A673 (cell line): ENCODE data around the gene GRID1. TPM values are rescaled to one million over a fixed set of nuclear protein-coding genes. Genes with fewer than 3 reads are reported as not detected.

Source experiments
- BruUV-seq: library from RNA; stranded (reverse); fragments of 400-500 nt; replicated peaks from 2 replicates; lab custom pipeline; 2021; lab: Mats Ljungman, UMichigan
- CTCF ChIA-PET: fragments of 300-600 bp; sonication (Branson Sonifier 250); formaldehyde crosslinking; loops from one replicate; lab custom pipeline; 2022; ENCODE audit warnings: antibody characterized with exemption; lab: Charles Lee
- POLR2A ChIA-PET: fragments of 300-600 bp; sonication (Branson Sonifier 250); formaldehyde crosslinking; loops from one replicate; lab custom pipeline; 2022; ENCODE audit warnings: antibody characterized with exemption; ENCODE audit not compliant: low non-redundant PET; lab: Charles Lee
- DNase-seq: peaks from one replicate; pipeline ENCODE4 v3.0.0-alpha.2; 2015; ENCODE audit warnings: low spot score
- H3K27ac ChIP-seq: fragments of 200-600 bp; sonication (generic); 2 replicates; pipeline ENCODE4 v1.5.1; 2016; ENCODE audit warnings: mixed run types, low read depth, mild to moderate bottlenecking, mixed read lengths, antibody characterized with exemption, low read length; ENCODE audit not compliant: poor library complexity, severe bottlenecking
- H3K27me3 ChIP-seq: fragments of 200-600 bp; sonication (generic); replicated peaks from 2 replicates; pipeline ENCODE4 v1.6.1; 2017; ENCODE audit warnings: mixed run types, low read depth, mild to moderate bottlenecking, mixed read lengths, antibody characterized with exemption, low read length; ENCODE audit not compliant: insufficient read depth, poor library complexity
- H3K36me3 ChIP-seq: fragments of 200-600 bp; sonication (generic); 2 replicates; pipeline ENCODE4 v1.6.1; 2016; ENCODE audit warnings: mixed run types, mild to moderate bottlenecking, mixed read lengths, antibody characterized with exemption, low read length; ENCODE audit not compliant: insufficient read depth, poor library complexity, severe bottlenecking
- H3K4me1 ChIP-seq: fragments of 200-600 bp; sonication (generic); 2 replicates; pipeline ENCODE4 v1.6.1; 2017; ENCODE audit warnings: mixed run types, mild to moderate bottlenecking, mixed read lengths, antibody characterized with exemption, low read length; ENCODE audit not compliant: insufficient read depth, poor library complexity, severe bottlenecking
- H3K4me3 ChIP-seq: fragments of 200-600 bp; sonication (generic); 2 replicates; pipeline ENCODE4 v1.5.1; 2016; ENCODE audit warnings: low read depth, mixed run types, mild to moderate bottlenecking, mixed read lengths, low read length; ENCODE audit not compliant: poor library complexity, severe bottlenecking
- H3K9me3 ChIP-seq: fragments of 200-600 bp; sonication (generic); 2 replicates; pipeline ENCODE4 v1.6.1; 2016; ENCODE audit warnings: mixed run types, low read depth, mild to moderate bottlenecking, mixed read lengths, antibody characterized with exemption, low read length; ENCODE audit not compliant: poor library complexity, severe bottlenecking
- EZH2 ChIP-seq: fragments of 200-600 bp; sonication (generic); IDR thresholded peaks from 2 replicates; pipeline ENCODE4 v1.6.1; 2017; ENCODE audit warnings: borderline replicate concordance, low read depth, mild to moderate bottlenecking, mixed read lengths, antibody characterized with exemption, low read length; ENCODE audit not compliant: poor library complexity, severe bottlenecking
- intact Hi-C: fragments of 100-400 bp; cut with micrococcal nuclease; formaldehyde crosslinking; loops from one replicate; pipeline ENCODE4 v1.10.0; 2022; ENCODE audit not compliant: unreplicated experiment
- total RNA-seq: library from RNA; stranded (reverse); gene quantifications from 2 replicates; pipeline ENCODE4 v1.2.3, GENCODE V29; 2021
- TF ChIP-seq, protein P1 (sequence below): fragments of 300-800, 200-600 bp; sonication (generic); conservative IDR thresholded peaks from 2 replicates; pipeline ENCODE4 v1.5.1; 2017; ENCODE audit warnings: low read depth, mild to moderate bottlenecking, antibody characterized with exemption, low read length, moderate library complexity, mixed read lengths

GRID1 gene
- total RNA-seq, 1 experiment from 2014 or later: not detected

DNA sequence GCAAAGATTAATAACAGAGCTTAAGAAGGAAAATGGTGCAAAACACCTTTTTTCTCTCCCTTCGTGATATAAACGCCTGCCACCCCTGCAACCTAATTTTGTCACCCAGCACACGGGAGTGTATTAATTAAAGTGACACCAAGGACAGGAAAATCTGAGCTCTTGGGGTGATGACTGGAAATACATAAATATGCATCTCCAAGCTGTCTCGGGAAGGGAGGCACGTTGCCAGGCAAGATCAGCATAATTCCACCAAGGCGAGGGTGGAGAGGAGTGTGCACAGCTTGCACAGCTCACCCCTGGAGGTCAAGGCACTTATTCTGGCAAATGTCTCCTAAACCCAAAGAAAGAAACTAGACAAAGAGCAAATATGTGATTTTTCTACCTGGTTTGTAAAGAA is 700.9 kb downstream of the GRID1 start:
- CTCF ChIA-PET: no interaction called here
- no peaks in the 10 kb centered on the region for H3K4me1 ChIP-seq
- intact Hi-C loops: no loop called here
- H3K9me3 ChIP-seq: no peaks in the 10 kb centered on the region
- H3K27me3 ChIP-seq: no peaks in the 10 kb centered on the region
- H3K27ac ChIP-seq: no peak overlapping the region
- TF ChIP-seq, protein P1, sequence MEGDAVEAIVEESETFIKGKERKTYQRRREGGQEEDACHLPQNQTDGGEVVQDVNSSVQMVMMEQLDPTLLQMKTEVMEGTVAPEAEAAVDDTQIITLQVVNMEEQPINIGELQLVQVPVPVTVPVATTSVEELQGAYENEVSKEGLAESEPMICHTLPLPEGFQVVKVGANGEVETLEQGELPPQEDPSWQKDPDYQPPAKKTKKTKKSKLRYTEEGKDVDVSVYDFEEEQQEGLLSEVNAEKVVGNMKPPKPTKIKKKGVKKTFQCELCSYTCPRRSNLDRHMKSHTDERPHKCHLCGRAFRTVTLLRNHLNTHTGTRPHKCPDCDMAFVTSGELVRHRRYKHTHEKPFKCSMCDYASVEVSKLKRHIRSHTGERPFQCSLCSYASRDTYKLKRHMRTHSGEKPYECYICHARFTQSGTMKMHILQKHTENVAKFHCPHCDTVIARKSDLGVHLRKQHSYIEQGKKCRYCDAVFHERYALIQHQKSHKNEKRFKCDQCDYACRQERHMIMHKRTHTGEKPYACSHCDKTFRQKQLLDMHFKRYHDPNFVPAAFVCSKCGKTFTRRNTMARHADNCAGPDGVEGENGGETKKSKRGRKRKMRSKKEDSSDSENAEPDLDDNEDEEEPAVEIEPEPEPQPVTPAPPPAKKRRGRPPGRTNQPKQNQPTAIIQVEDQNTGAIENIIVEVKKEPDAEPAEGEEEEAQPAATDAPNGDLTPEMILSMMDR: no peak
- TF ChIP-seq EZH2: no peak
- DNase-seq: no peak
- no TSS peak for BruUV-seq
- POLR2A ChIA-PET: no interaction called here
- no peak overlapping the region for H3K4me3 ChIP-seq
- H3K36me3 ChIP-seq: no peaks in the 10 kb centered on the region

DNA sequence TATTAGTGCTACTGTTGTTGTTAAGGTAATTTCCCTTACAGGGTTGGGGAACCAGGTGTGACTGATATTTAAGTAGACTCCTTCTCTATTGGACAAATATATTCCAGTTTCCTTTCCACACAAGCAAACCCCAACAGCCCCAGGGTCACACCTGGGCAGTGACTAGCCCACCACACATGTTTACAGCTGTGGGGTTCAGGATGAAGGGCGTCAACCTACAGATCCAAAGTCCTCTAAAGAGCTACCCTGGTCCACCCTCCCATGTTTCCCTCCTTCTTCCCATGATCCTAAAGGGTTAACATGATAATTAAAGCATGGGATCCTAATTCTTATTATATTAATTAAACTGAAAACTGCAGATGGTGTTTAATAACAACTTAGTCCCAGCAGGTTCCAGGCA is 701.5 kb downstream of the GRID1 start:
- intact Hi-C loops: no loop called here
- no peak for TF ChIP-seq EZH2
- TF ChIP-seq, protein P1: no peak
- POLR2A ChIA-PET: no interaction called here
- CTCF ChIA-PET: no interaction called here
- no peak for DNase-seq
- no TSS peak for BruUV-seq
- Histone ChIP-seq H3K4me1 (no peaks in the 10 kb centered on the region), H3K27me3 (no peaks in the 10 kb centered on the region), H3K36me3 (no peaks in the 10 kb centered on the region), H3K4me3 (no peak overlapping the region), H3K27ac (no peak overlapping the region), H3K9me3 (no peaks in the 10 kb centered on the region)

DNA sequence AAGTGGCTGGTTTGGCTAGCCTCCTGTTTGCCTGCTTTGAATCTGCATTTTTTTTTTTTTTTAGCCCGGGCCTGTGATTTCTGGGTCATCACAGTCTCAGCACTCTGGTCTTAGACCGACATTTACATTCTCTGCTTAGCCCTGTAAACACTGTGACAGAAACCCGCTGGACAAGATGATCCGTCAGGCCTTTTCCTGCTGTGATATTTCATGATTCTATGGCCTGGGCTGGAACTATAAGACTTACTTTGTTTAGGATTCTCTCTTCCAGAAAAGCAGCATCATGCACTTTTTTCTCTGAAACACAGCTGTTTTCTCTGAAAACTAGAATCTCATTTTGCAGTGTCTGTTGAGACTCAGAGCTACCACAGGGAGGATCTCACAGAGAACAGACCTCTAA is 705.5 kb downstream of the GRID1 start:
- no TSS peak for BruUV-seq
- no peak overlapping the region for H3K4me3 ChIP-seq
- ChIA-PET POLR2A (no interaction called here), CTCF (no interaction called here)
- no peak for DNase-seq
- intact Hi-C loops: no loop called here
- H3K4me1 ChIP-seq: no peaks in the 10 kb centered on the region
- H3K27ac ChIP-seq: no peak overlapping the region
- TF ChIP-seq, protein P1: no peak
- H3K9me3 ChIP-seq: no peaks in the 10 kb centered on the region
- H3K27me3 ChIP-seq: peaks cover 2% of the 10 kb centered on the region
- H3K36me3 ChIP-seq: no peaks in the 10 kb centered on the region
